Measurements from ENCODE around the gene AAGAB. TPM values are rescaled to one million over a fixed set of nuclear protein-coding genes. Genes with fewer than 3 reads are reported as not detected.
"Not testable (repeated sequence)": the region's sequence is repeated elsewhere in the genome, so short reads cannot be mapped to it uniquely, and the experiment has no call there.

The AAGAB gene
- total and polyA plus RNA-seq, 2 donors = 21.5 to 27.3 TPM

GRCh38 chr15:67161881-67162280 is 92.6 kb downstream of the AAGAB start:
- Histone ChIP-seq H3K36me3 (ENCODE audit: insufficient read depth) (no peaks in the 10 kb centered on the region), H3K4me1 (ENCODE audit: insufficient read depth) (peaks cover 2% of the 10 kb centered on the region), H3K4me3 (ENCODE audit: low read depth, low read length) (no peak overlapping the region), H3K27ac (ENCODE audit: low read depth) (no peak overlapping the region)
- WGBS = 85% methylated on average over 4 of the region's 4 CpGs
- DNase-seq (ENCODE audit: extremely low spot score) = no peak

- Histone ChIP-seq H3K27ac (ENCODE audit: low read depth) (no peak overlapping the region), H3K36me3 (ENCODE audit: insufficient read depth) (no peaks in the 10 kb centered on the region), H3K4me1 (ENCODE audit: insufficient read depth) (peaks cover 2% of the 10 kb centered on the region), H3K4me3 (ENCODE audit: low read depth, low read length) (no peak overlapping the region)
- DNase-seq (ENCODE audit: extremely low spot score) = no peak
- WGBS = 94% methylated on average over 5 of the region's 5 CpGs
Observed at GRCh38 chr15:67161412-67161811, 93.0 kb downstream of the AAGAB start.

GRCh38 chr15:67158367-67158766 is 96.1 kb downstream of the AAGAB start:
- DNase-seq (ENCODE audit: extremely low spot score) = no peak
- Histone ChIP-seq H3K36me3 (ENCODE audit: insufficient read depth) (no peaks in the 10 kb centered on the region), H3K27ac (ENCODE audit: low read depth) (no peak overlapping the region), H3K4me3 (ENCODE audit: low read depth, low read length) (no peak overlapping the region), H3K4me1 (ENCODE audit: insufficient read depth) (peaks cover 2% of the 10 kb centered on the region)
- WGBS = 73% methylated on average over 7 of the region's 7 CpGs

GRCh38 chr15:67157521-67158252 is 96.8 kb downstream of the AAGAB start:
- WGBS = 80% methylated on average over 8 of the region's 8 CpGs

GRCh38 chr15:67156834-67157233 is 97.6 kb downstream of the AAGAB start:
- peaks cover 2% of the 10 kb centered on the region for H3K4me1 ChIP-seq (ENCODE audit: insufficient read depth)
- DNase-seq (ENCODE audit: extremely low spot score) = no peak
- 94% methylated on average over 3 of the region's 3 CpGs for WGBS
- H3K36me3 ChIP-seq (ENCODE audit: insufficient read depth) = no peaks in the 10 kb centered on the region
- H3K4me3 ChIP-seq (ENCODE audit: low read depth, low read length) = no peak overlapping the region
- no peak overlapping the region for H3K27ac ChIP-seq (ENCODE audit: low read depth)

More at GRCh38 chr15:67157521-67158252, 96.8 kb downstream of the AAGAB start:
- H3K4me1 ChIP-seq (ENCODE audit: insufficient read depth) = peaks cover 2% of the 10 kb centered on the region
- no peak overlapping the region for H3K4me3 ChIP-seq (ENCODE audit: low read depth, low read length)
- H3K36me3 ChIP-seq (ENCODE audit: insufficient read depth) = no peaks in the 10 kb centered on the region
- DNase-seq (ENCODE audit: extremely low spot score) = no peak
- H3K27ac ChIP-seq (ENCODE audit: low read depth) = no peak overlapping the region

GRCh38 chr15:67156426-67156825 is 98.0 kb downstream of the AAGAB start:
- H3K4me3 ChIP-seq (ENCODE audit: low read depth, low read length) = no peak overlapping the region
- 99% methylated on average over 2 of the region's 2 CpGs for WGBS
- no peak for DNase-seq (ENCODE audit: extremely low spot score)
- H3K27ac ChIP-seq (ENCODE audit: low read depth) = no peak overlapping the region
- peaks cover 2% of the 10 kb centered on the region for H3K4me1 ChIP-seq (ENCODE audit: insufficient read depth)
- no peaks in the 10 kb centered on the region for H3K36me3 ChIP-seq (ENCODE audit: insufficient read depth)

- Histone ChIP-seq H3K4me3 (ENCODE audit: low read depth, low read length) (no peak overlapping the region), H3K36me3 (ENCODE audit: insufficient read depth) (no peaks in the 10 kb centered on the region), H3K27ac (ENCODE audit: low read depth) (no peak overlapping the region), H3K4me1 (ENCODE audit: insufficient read depth) (peaks cover 7% of the 10 kb centered on the region)
- DNase-seq (ENCODE audit: extremely low spot score) = no peak
Observed at GRCh38 chr15:67154249-67154648, 100.2 kb downstream of the AAGAB start.

GRCh38 chr15:67153044-67153443 is 101.4 kb downstream of the AAGAB start:
- not testable (repeated sequence) for H3K36me3 ChIP-seq (ENCODE audit: insufficient read depth); H3K4me1 ChIP-seq (ENCODE audit: insufficient read depth); H3K27ac ChIP-seq (ENCODE audit: low read depth)

GRCh38 chr15:67152429-67152828 is 102.0 kb downstream of the AAGAB start:
- Histone ChIP-seq H3K36me3 (ENCODE audit: insufficient read depth) (no peaks in the 10 kb centered on the region), H3K4me3 (ENCODE audit: low read depth, low read length) (no peak overlapping the region), H3K4me1 (ENCODE audit: insufficient read depth) (peaks cover 5% of the 10 kb centered on the region), H3K27ac (ENCODE audit: low read depth) (no peak overlapping the region)
- WGBS = 62% methylated on average over 1 of the region's 1 CpG
- DNase-seq (ENCODE audit: extremely low spot score) = no peak

More at GRCh38 chr15:67153044-67153443, 101.4 kb downstream of the AAGAB start:
- 92% methylated on average over 6 of the region's 6 CpGs for WGBS
- not testable (repeated sequence) for H3K4me3 ChIP-seq (ENCODE audit: low read depth, low read length); DNase-seq (ENCODE audit: extremely low spot score)

Other genes with a start within 250 kb of the AAGAB start
- gene SMAD3, start 189.1 kb downstream of the AAGAB start, total RNA-seq = 31.2 TPM
- gene SMAD3, start 189.1 kb downstream of the AAGAB start, polyA plus RNA-seq = 28.3 TPM
- gene IQCH, start 125 bp upstream of the AAGAB start, total RNA-seq = 4.8 TPM
- 0.22 TPM for gene IQCH, start 125 bp upstream of the AAGAB start, polyA plus RNA-seq

Measured in urinary bladder (tissue), 4 donors.